GM12873 (cell line): ENCODE results near the gene TNS4.

Source experiments
- CTCF ChIP-seq: IDR thresholded peaks from 2 replicates; pipeline ENCODE4 v1.5.1; 2012; ENCODE audit warnings: low read depth, mild to moderate bottlenecking, moderate library complexity, low read length, control low read depth; ENCODE audit not compliant: insufficient read depth; ENCODE audit errors: missing control alignments

The TNS4 gene

GRCh38 chr17:40454613-40454995 is 46.8 kb downstream of the TNS4 start:
- no peak for TF ChIP-seq CTCF

DNA sequence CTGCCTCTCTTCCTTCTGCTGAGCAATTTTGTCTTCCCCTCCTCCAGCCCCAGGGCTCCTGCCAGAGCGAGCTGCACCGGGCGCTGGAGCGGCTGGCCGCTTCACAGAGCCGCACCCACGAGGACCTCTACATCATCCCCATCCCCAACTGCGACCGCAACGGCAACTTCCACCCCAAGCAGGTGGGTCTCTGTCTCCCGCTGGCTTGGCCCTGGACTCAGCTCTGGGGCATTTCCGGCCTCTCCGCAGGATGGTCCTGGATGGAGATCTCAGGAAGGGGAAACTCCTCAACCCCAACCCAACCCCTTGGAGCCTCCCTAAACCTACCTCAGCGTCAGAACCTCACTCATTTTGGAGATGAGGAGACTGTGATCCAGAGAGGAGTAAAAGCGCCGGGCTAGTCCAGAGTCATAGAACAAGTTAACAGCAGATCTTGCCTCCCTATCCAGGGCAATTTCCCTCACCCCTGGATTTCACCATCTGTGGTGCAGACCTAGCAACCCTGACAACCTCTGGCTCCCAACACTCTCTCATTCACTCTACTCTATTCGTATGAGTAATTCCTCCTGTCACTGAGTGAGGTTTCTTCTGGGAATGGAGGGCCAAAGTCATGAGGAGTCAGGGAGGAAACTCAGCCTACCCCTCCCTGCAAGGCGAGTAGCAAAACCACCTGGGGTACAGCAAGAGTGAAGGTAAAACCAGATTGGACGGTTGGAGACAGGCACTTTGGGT is 47.4 kb downstream of the TNS4 start:
- TF ChIP-seq CTCF: no peak

DNA sequence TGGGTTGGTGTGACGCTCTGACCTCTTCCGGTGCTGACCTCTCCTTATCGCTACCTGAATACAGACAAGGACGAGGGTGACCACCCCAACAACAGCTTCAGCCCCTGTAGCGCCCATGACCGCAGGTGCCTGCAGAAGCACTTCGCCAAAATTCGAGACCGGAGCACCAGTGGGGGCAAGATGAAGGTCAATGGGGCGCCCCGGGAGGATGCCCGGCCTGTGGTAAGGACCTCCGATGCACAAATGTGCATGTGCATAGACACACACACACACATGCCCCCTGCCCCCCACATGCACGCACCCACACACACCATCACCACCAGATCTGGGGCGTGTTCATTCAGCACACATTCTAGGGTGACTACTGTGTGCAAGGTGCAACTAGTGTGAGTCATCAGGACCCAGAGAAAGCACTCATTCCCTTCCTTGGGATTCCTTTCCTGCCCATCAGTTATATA is 48.5 kb downstream of the TNS4 start:
- no peak for TF ChIP-seq CTCF

DNA sequence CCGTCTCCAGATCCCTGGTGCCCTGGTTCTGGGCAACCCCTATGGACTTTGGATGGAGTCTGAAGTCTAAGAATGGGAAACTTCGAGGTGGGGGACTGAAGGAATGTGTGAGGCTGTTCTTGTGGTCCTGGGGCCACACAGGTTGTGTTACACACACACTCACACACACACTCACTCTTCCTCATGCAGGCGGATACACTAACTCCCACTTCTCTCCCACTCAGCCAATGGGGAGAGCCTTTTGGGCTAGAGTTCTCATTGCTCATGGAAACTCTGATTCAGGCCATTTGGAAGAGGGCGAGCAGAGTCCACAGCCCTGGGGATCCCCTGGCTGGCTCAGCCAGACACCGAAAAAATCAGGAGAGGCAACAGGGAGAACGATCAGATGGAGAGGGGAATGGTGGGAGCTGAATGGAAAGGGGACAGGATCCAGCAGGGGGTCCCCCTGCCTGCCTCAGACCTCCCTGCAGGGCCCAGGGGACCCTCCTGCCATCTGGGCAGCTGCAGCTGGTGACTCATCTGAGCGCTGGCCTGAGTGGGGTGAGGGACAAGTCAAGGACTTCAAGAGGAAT is 49.1 kb downstream of the TNS4 start:
- TF ChIP-seq CTCF: no peak

- TF ChIP-seq CTCF: no peak
Measured at GRCh38 chr17:40451420-40451819, 50.0 kb downstream of the TNS4 start.

- TF ChIP-seq CTCF: peak; percentile 71
Measured at GRCh38 chr17:40450175-40450574, 51.2 kb downstream of the TNS4 start.

- TF ChIP-seq CTCF: no peak
Measured at GRCh38 chr17:40448639-40449261, 52.7 kb downstream of the TNS4 start.
